B cell (primary cell): ENCODE data around the gene HTR1D. TPM values are rescaled to one million over a fixed set of nuclear protein-coding genes. Genes with fewer than 3 reads are reported as not detected.

Source experiments
- ATAC-seq: fragments of 200-7000 bp; cut with Tn5 transposase; one replicate; pipeline ENCODE4 v1.10.0; 2021; ENCODE audit warnings: low read depth, mild to moderate bottlenecking, moderate number of reproducible peaks, moderate library complexity
- CTCF ChIA-PET: fragments of 350-600 bp; sonication (Branson Sonifier 250); formaldehyde crosslinking; loops from one replicate; lab custom pipeline; 2021; ENCODE audit warnings: antibody characterized with exemption, inconsistent platforms; lab: Charles Lee
- POLR2A ChIA-PET: fragments of 350-600 bp; sonication (Branson Sonifier 250); formaldehyde crosslinking; loops from one replicate; lab custom pipeline; 2021; ENCODE audit warnings: antibody characterized with exemption; lab: Charles Lee
- DNase-seq: peaks from one replicate; pipeline ENCODE4 v3.0.0; 2013
- H2AFZ ChIP-seq: 2 replicates; pipeline ENCODE4 v1.6.1; 2012; ENCODE audit warnings: mild to moderate bottlenecking, low read depth, low read length; ENCODE audit not compliant: insufficient read depth, poor library complexity, severe bottlenecking
- H3K27ac ChIP-seq, 2 donors: 1 replicate in 1 of 2; 2 replicates in 1 of 2; pipeline ENCODE4 v1.5.1; 2012 to 2013; ENCODE audit warnings: low read length in 2 of 2, mild to moderate bottlenecking in 2 of 2, moderate library complexity in 1 of 2
- H3K27me3 ChIP-seq, 4 experiments: fragments of 200-600 bp in 1 of 4; sonication (generic) in 1 of 4; replicated peaks in 1 of 4; 1 replicate in 2 of 4; 2 replicates in 2 of 4; pipeline versions ENCODE4 v1.6.1 to v1.7.0; 2013 to 2016; ENCODE audit warnings: low read length in 3 of 4, mild to moderate bottlenecking in 2 of 4, mixed read lengths in 1 of 4, moderate library complexity in 1 of 4; ENCODE audit not compliant: insufficient read depth in 4 of 4, control insufficient read depth in 3 of 4; ENCODE audit errors: control extremely low read depth in 1 of 4
- H3K36me3 ChIP-seq, 2 experiments: replicated peaks in 1 of 2; 1 replicate in 1 of 2; 2 replicates in 1 of 2; pipeline versions ENCODE4 v1.6.1 to v1.7.1; 2013; ENCODE audit warnings: low read length in 1 of 2; ENCODE audit not compliant: insufficient read depth in 2 of 2, control insufficient read depth in 1 of 2; ENCODE audit errors: control extremely low read depth in 1 of 2, extremely low read depth in 1 of 2
- H3K4me1 ChIP-seq, 2 donors: fragments of 200-600 bp in 1 of 2; sonication (generic) in 1 of 2; 1 replicate in 1 of 2; 2 replicates in 1 of 2; pipeline versions ENCODE4 v1.5.1 to v1.6.1; 2013 to 2017; ENCODE audit warnings: low read length in 2 of 2; ENCODE audit not compliant: control insufficient read depth in 2 of 2, insufficient read depth in 2 of 2
- H3K4me2 ChIP-seq: replicated peaks from 2 replicates; pipeline ENCODE3; 2012; ENCODE audit warnings: mild to moderate bottlenecking, low read depth, low read length; ENCODE audit not compliant: poor library complexity, severe bottlenecking
- H3K4me3 ChIP-seq, 5 experiments: fragments of 200-600 bp in 1 of 5; sonication (generic) in 1 of 5; 1 replicate in 3 of 5; 2 replicates in 2 of 5; pipeline versions ENCODE4 v1.5.1 to v1.7.0; 2011 to 2016; ENCODE audit warnings: low read length in 4 of 5, mild to moderate bottlenecking in 4 of 5, low read depth in 2 of 5, control low read depth in 1 of 5, moderate library complexity in 1 of 5; ENCODE audit not compliant: insufficient read depth in 1 of 5; ENCODE audit errors: control extremely low read depth in 1 of 5, extremely low read depth in 1 of 5
- H3K79me2 ChIP-seq: fragments of 200-600 bp; sonication (generic); one replicate; pipeline ENCODE4 v1.6.0; 2016; ENCODE audit warnings: low read length; ENCODE audit not compliant: control insufficient read depth, insufficient read depth
- H3K9ac ChIP-seq: fragments of 200-600 bp; sonication (generic); 2 replicates; pipeline ENCODE4 v1.6.1; 2017; ENCODE audit warnings: mild to moderate bottlenecking, low read length, moderate library complexity
- H3K9me3 ChIP-seq, 3 donors: one replicate each; pipeline versions ENCODE4 v1.6.1 to v1.7.1; 2013; ENCODE audit warnings: low read length in 2 of 3; ENCODE audit not compliant: control insufficient read depth in 2 of 3, insufficient read depth in 1 of 3; ENCODE audit errors: control extremely low read depth in 1 of 3
- H4K20me1 ChIP-seq: 2 replicates; pipeline ENCODE4 v1.6.0; 2012; ENCODE audit warnings: mild to moderate bottlenecking, low read length; ENCODE audit not compliant: insufficient read depth, control insufficient read depth, poor library complexity, severe bottlenecking
- H3K27ac Mint-ChIP-seq: one replicate; pipeline ENCODE4 v1.8.0; 2021; ENCODE audit warnings: mixed read lengths
- H3K27me3 Mint-ChIP-seq: one replicate; pipeline ENCODE4 v1.8.0; 2021; ENCODE audit warnings: mixed read lengths
- H3K4me1 Mint-ChIP-seq: one replicate; pipeline ENCODE4 v1.8.0; 2021; ENCODE audit warnings: mixed read lengths
- H3K4me3 Mint-ChIP-seq: one replicate; pipeline ENCODE4 v1.8.0; 2021; ENCODE audit warnings: mixed read lengths
- H3K9me3 Mint-ChIP-seq: one replicate; pipeline ENCODE4 v1.8.0; 2022; ENCODE audit warnings: mixed read lengths; ENCODE audit not compliant: insufficient read depth
- CTCF ChIP-seq: fragments of 200-600 bp; IDR thresholded peaks from one replicate; pipeline ENCODE4 v1.8.0; 2022; ENCODE audit warnings: antibody characterized with exemption, mild to moderate bottlenecking
- EZH2 ChIP-seq: IDR thresholded peaks from 2 replicates; pipeline ENCODE4 v1.6.1; 2012; ENCODE audit warnings: borderline replicate concordance, low read depth, mild to moderate bottlenecking, moderate library complexity, low read length; ENCODE audit not compliant: insufficient read depth, poor library complexity, severe bottlenecking
- WGBS: methylation state at CpG from one replicate; pipeline ENCODE4 v1.1.5; 2013; ENCODE audit warnings: missing lambda C conversion rate; ENCODE audit not compliant: insufficient coverage; 5-methylcytosine and 5-hydroxymethylcytosine counted together
- intact Hi-C: fragments of 100-400 bp; cut with micrococcal nuclease; formaldehyde crosslinking; loops from one replicate; pipeline ENCODE4 v1.10.0; 2022
- polyA plus RNA-seq: library from polyadenylated mRNA; depleted of rRNA; stranded (reverse); fragments of >200 nt; gene quantifications from 2 replicates; pipeline ENCODE4 v1.2.3, GENCODE V29; 2012
- total RNA-seq, 2 donors: library from RNA; stranded (reverse); fragments of 120-200 nt in 1 of 2; gene quantifications; 1 replicate in 1 of 2; 2 replicates in 1 of 2; pipeline versions ENCODE4 v1.2.3 to v1.2.4, GENCODE V29; 2013 to 2022

HTR1D gene
- total and polyA plus RNA-seq, 2 donors (not counting 1 experiment from before 2014, with no cell fraction given), result not detected

GRCh38 chr1:23254584-23254983 is 37.3 kb upstream of the HTR1D start:
- DNase-seq (no peak), ATAC-seq (no peak)
- TF ChIP-seq CTCF, result no peak
- TF ChIP-seq EZH2, result no peak
- Histone ChIP-seq H3K9me3 (no peaks in the 10 kb centered on the region), H3K27ac (no peak overlapping the region), H4K20me1 (no peaks in the 10 kb centered on the region), H3K79me2 (no peaks in the 10 kb centered on the region), H3K36me3 (no peaks in the 10 kb centered on the region), H3K9ac (no peak overlapping the region), H3K4me3 (no peak overlapping the region), H3K4me1 (no peaks in the 10 kb centered on the region), H3K4me2 (no peak overlapping the region), H3K27me3 (peaks cover 0 to 8% (median 0%) of the 10 kb centered on the region in 4 experiments), H2AFZ (no peak overlapping the region)
- Mint-ChIP-seq H3K4me1 (no peaks in the 10 kb centered on the region), H3K9me3 (no peaks in the 10 kb centered on the region), H3K4me3 (no peak overlapping the region), H3K27ac (no peak overlapping the region), H3K27me3 (peaks cover 2% of the 10 kb centered on the region)
- WGBS, result 89% methylated on average over 4 of the region's 5 CpGs
- ChIA-PET CTCF (no interaction called here), POLR2A (no interaction called here)
- intact Hi-C loops, result no loop called here

GRCh38 chr1:23251812-23252211 is 34.5 kb upstream of the HTR1D start:
- H3K4me3 Mint-ChIP-seq, result no peak overlapping the region
- POLR2A ChIA-PET, result no interaction called here

More at GRCh38 chr1:23251812-23252211, 34.5 kb upstream of the HTR1D start:
- Mint-ChIP-seq H3K4me1 (no peaks in the 10 kb centered on the region), H3K27me3 (no peaks in the 10 kb centered on the region), H3K9me3 (no peaks in the 10 kb centered on the region), H3K27ac (no peak overlapping the region)
- Histone ChIP-seq H3K4me3 (no peak overlapping the region), H4K20me1 (no peaks in the 10 kb centered on the region), H3K9me3 (no peaks in the 10 kb centered on the region), H3K36me3 (no peaks in the 10 kb centered on the region), H2AFZ (no peak overlapping the region), H3K27me3 (peaks cover 0 to 8% (median 0%) of the 10 kb centered on the region in 4 experiments), H3K9ac (no peak overlapping the region), H3K4me1 (no peaks in the 10 kb centered on the region), H3K4me2 (no peak overlapping the region), H3K79me2 (no peaks in the 10 kb centered on the region), H3K27ac (no peak overlapping the region)
- TF ChIP-seq EZH2, result no peak
- no peak for TF ChIP-seq CTCF
- intact Hi-C loops, result no loop called here
- WGBS, result no CpG with 5 or more reads among the region's 1 CpG
- ATAC-seq (no peak), DNase-seq (no peak)
- CTCF ChIA-PET, result no interaction called here
